ENCODE results near the gene GPHN. TPM values are rescaled to one million over a fixed set of nuclear protein-coding genes. Genes with fewer than 3 reads are reported as not detected.
"Not testable (repeated sequence)": the region's sequence is repeated elsewhere in the genome, so short reads cannot be mapped to it uniquely, and the experiment has no call there.

GPHN gene
- total RNA-seq, 2 donors from 2014 or later: 27.1 to 31.0 TPM

GRCh38 chr14:66837436-66837835, 329.5 kb downstream of the GPHN start:
- ATAC-seq; DNase-seq; intact Hi-C loops (cut with DNase I, micrococcal nuclease): not testable (repeated sequence)

GRCh38 chr14:66842911-66843512, 335.1 kb downstream of the GPHN start:
- no peak for ATAC-seq
- intact Hi-C loops (cut with DNase I, micrococcal nuclease): no loop called here
- no peak for DNase-seq

GRCh38 chr14:66850258-66850888, 342.4 kb downstream of the GPHN start:
- no peak for ATAC-seq

GRCh38 chr14:66853311-66853710, 345.4 kb downstream of the GPHN start:
- ATAC-seq (no peak), DNase-seq (no peak)
- intact Hi-C loops (cut with DNase I, micrococcal nuclease): no loop called here

More at GRCh38 chr14:66850258-66850888, 342.4 kb downstream of the GPHN start:
- intact Hi-C loops (cut with DNase I, micrococcal nuclease): no loop called here
- DNase-seq: no peak

GRCh38 chr14:66857867-66858266, 349.9 kb downstream of the GPHN start:
- intact Hi-C loops (cut with DNase I, micrococcal nuclease): no loop called here
- ATAC-seq (no peak), DNase-seq (no peak)

GRCh38 chr14:66859063-66859671, 351.2 kb downstream of the GPHN start:
- ATAC-seq: no peak
- intact Hi-C loops (cut with DNase I, micrococcal nuclease): no loop called here
- no peak for DNase-seq

- DNase-seq (no peak), ATAC-seq (no peak)
- intact Hi-C loops (cut with DNase I, micrococcal nuclease): no loop called here
Measured at GRCh38 chr14:66881596-66881995, 373.6 kb downstream of the GPHN start.

GRCh38 chr14:66884149-66884548, 376.2 kb downstream of the GPHN start:
- intact Hi-C loops (cut with DNase I, micrococcal nuclease): no loop called here
- DNase-seq: no peak
- no peak for ATAC-seq

GRCh38 chr14:66900719-66901118, 392.8 kb downstream of the GPHN start:
- ATAC-seq (no peak), DNase-seq (no peak)
- intact Hi-C loops (cut with DNase I, micrococcal nuclease): no loop called here

- no peak for DNase-seq
- intact Hi-C loops (cut with DNase I, micrococcal nuclease): no loop called here
- no peak for ATAC-seq
Measured at GRCh38 chr14:66910311-66910840, 402.4 kb downstream of the GPHN start.

GRCh38 chr14:66916421-66916820, 408.5 kb downstream of the GPHN start:
- no peak for DNase-seq
- no peak for ATAC-seq
- intact Hi-C loops (cut with DNase I, micrococcal nuclease): no loop called here

GRCh38 chr14:66918527-66918926, 410.6 kb downstream of the GPHN start:
- intact Hi-C loops (cut with DNase I, micrococcal nuclease): no loop called here
- DNase-seq: no peak
- ATAC-seq: no peak

GRCh38 chr14:66920196-66920595, 412.2 kb downstream of the GPHN start:
- ATAC-seq (no peak), DNase-seq (no peak)
- intact Hi-C loops (cut with DNase I, micrococcal nuclease): no loop called here

- DNase-seq: no peak
- no peak for ATAC-seq
- intact Hi-C loops (cut with DNase I, micrococcal nuclease): no loop called here
Measured at GRCh38 chr14:66923251-66923650, 415.3 kb downstream of the GPHN start.

- intact Hi-C loops (cut with DNase I, micrococcal nuclease): no loop called here
Measured at GRCh38 chr14:66939409-66939808, 431.5 kb downstream of the GPHN start.

GRCh38 chr14:66944872-66945271, 436.9 kb downstream of the GPHN start:
- ATAC-seq (no peak), DNase-seq (peak in 1 of 2 donors; percentile 16)
- intact Hi-C loops (cut with DNase I, micrococcal nuclease): no loop called here

More at GRCh38 chr14:66939409-66939808, 431.5 kb downstream of the GPHN start:
- ATAC-seq (no peak), DNase-seq (no peak)

GRCh38 chr14:66955159-66955558, 447.2 kb downstream of the GPHN start:
- intact Hi-C loops (cut with DNase I, micrococcal nuclease): no loop called here
- no peak for DNase-seq
- ATAC-seq: no peak

GRCh38 chr14:66959437-66960050, 451.6 kb downstream of the GPHN start:
- intact Hi-C loops (cut with DNase I, micrococcal nuclease): no loop called here
- ATAC-seq: no peak
- DNase-seq: no peak

GRCh38 chr14:66965831-66966230, 457.9 kb downstream of the GPHN start:
- no peak for ATAC-seq
- no peak for DNase-seq
- intact Hi-C loops (cut with DNase I, micrococcal nuclease): no loop called here

GRCh38 chr14:66972469-66972868, 464.5 kb downstream of the GPHN start:
- no peak for DNase-seq
- intact Hi-C loops (cut with DNase I, micrococcal nuclease): no loop called here
- ATAC-seq: no peak

Data from left colon (tissue), 2 donors.